ENCODE results near the gene HSPA1A. TPM values are rescaled to one million over a fixed set of nuclear protein-coding genes. Genes with fewer than 3 reads are reported as not detected.

Gene HSPA1A
- total and polyA plus RNA-seq, 9 of the 15 experiments (the other 6 are each of a cell fraction or from before 2014, with no cell fraction given) = 2.2 to 273 (median 107) TPM

DNA sequence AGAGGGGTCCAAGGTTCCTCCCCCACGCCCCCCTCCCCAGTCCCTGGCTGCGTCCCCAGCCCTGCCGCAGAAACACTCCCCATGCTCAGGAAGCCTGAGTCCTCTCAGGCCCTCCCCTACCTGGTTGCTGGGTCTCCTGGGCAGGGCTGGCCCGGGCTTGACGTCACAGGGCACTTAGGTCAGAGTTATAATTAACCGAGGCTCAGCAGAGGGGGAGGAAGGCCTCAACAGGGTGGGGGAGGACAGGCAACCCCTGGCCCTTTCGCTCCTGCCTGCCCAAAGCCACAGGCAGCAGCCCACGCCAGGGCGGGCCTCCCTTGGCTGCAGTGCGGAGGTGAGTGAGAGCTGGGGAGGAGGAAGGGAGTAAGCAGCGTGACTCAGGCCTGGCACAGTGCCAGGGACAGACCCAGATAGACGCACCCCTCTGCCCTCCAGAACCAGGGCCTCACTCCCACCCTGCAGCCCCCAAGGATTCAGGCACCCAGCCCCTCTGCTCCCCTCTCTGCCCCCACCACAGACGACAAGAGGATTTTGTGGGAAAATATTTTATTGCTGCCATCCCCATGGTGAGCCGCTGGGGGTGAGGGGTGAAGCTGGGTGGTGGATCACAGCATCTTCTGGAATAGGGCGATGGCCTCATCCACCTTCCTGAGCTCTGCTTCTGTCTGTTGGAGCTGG, 38.2 kb upstream of the HSPA1A start, which contains the start of gene VWA7 (continued):
- TF ChIP-seq, protein P1, sequence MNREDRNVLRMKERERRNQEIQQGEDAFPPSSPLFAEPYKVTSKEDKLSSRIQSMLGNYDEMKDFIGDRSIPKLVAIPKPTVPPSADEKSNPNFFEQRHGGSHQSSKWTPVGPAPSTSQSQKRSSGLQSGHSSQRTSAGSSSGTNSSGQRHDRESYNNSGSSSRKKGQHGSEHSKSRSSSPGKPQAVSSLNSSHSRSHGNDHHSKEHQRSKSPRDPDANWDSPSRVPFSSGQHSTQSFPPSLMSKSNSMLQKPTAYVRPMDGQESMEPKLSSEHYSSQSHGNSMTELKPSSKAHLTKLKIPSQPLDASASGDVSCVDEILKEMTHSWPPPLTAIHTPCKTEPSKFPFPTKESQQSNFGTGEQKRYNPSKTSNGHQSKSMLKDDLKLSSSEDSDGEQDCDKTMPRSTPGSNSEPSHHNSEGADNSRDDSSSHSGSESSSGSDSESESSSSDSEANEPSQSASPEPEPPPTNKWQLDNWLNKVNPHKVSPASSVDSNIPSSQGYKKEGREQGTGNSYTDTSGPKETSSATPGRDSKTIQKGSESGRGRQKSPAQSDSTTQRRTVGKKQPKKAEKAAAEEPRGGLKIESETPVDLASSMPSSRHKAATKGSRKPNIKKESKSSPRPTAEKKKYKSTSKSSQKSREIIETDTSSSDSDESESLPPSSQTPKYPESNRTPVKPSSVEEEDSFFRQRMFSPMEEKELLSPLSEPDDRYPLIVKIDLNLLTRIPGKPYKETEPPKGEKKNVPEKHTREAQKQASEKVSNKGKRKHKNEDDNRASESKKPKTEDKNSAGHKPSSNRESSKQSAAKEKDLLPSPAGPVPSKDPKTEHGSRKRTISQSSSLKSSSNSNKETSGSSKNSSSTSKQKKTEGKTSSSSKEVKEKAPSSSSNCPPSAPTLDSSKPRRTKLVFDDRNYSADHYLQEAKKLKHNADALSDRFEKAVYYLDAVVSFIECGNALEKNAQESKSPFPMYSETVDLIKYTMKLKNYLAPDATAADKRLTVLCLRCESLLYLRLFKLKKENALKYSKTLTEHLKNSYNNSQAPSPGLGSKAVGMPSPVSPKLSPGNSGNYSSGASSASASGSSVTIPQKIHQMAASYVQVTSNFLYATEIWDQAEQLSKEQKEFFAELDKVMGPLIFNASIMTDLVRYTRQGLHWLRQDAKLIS (CRISPR knock-in tag; IDR thresholded peaks at IDR 0.05) = 0 out of 2 replicates have a peak, but pooled peaks have one; percentile 43
- TF ChIP-seq NFIX (CRISPR knock-in tag; IDR thresholded peaks at IDR 0.05; ENCODE audit: low read depth) (peak; percentile 100), SMARCA5 (IDR thresholded peaks at IDR 0.05) (0 out of 2 replicates have a peak, but pooled peaks have one; percentile 18), MIER1 (IDR thresholded peaks at IDR 0.05; ENCODE audit: low read depth) (no peak), HDAC1 (IDR thresholded peaks at IDR 0.05) (peak in 1 of 2 experiments; percentile 96; a peak in 2 of 4 replicates), ZNF165 (CRISPR knock-in tag; IDR thresholded peaks at IDR 0.05; ENCODE audit: borderline replicate concordance) (no peak; the same call in 1 of the 2 replicates), SIRT6 (IDR thresholded peaks at IDR 0.05; ENCODE audit: low read depth, low read length) (no peak), OTX1 (CRISPR knock-in tag; IDR thresholded peaks at IDR 0.05) (peak; percentile 78), BRD9 (IDR thresholded peaks at IDR 0.05; ENCODE audit: low read depth, partially characterized antibody) (peak; percentile 89), ZC3H11A (IDR thresholded peaks at IDR 0.05; ENCODE audit: low read depth, low read length) (no peak; the same call in 1 of the 2 replicates), BCL6 (CRISPR knock-in tag; IDR thresholded peaks at IDR 0.05) (0 out of 2 replicates have a peak, but pooled peaks have one; percentile 38), SRSF7 (optimal IDR thresholded peaks at IDR 0.05; ENCODE audit: low read depth, low read length) (no peak), NELFE (IDR thresholded peaks at IDR 0.05; ENCODE audit: insufficient read depth, insufficient read length) (no peak)
- TF ChIP-seq, protein P2, sequence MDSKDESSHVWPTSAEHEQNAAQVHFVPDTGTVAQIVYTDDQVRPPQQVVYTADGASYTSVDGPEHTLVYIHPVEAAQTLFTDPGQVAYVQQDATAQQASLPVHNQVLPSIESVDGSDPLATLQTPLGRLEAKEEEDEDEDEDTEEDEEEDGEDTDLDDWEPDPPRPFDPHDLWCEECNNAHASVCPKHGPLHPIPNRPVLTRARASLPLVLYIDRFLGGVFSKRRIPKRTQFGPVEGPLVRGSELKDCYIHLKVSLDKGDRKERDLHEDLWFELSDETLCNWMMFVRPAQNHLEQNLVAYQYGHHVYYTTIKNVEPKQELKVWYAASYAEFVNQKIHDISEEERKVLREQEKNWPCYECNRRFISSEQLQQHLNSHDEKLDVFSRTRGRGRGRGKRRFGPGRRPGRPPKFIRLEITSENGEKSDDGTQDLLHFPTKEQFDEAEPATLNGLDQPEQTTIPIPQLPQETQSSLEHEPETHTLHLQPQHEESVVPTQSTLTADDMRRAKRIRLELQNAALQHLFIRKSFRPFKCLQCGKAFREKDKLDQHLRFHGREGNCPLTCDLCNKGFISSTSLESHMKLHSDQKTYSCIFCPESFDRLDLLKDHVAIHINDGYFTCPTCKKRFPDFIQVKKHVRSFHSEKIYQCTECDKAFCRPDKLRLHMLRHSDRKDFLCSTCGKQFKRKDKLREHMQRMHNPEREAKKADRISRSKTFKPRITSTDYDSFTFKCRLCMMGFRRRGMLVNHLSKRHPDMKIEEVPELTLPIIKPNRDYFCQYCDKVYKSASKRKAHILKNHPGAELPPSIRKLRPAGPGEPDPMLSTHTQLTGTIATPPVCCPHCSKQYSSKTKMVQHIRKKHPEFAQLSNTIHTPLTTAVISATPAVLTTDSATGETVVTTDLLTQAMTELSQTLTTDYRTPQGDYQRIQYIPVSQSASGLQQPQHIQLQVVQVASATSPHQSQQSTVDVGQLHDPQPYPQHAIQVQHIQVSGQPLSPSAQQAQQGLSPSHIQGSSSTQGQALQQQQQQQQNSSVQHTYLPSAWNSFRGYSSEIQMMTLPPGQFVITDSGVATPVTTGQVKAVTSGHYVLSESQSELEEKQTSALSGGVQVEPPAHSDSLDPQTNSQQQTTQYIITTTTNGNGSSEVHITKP (IDR thresholded peaks at IDR 0.05; ENCODE audit: partially characterized antibody) = peak; percentile 95
- TF ChIP-seq, protein P3, sequence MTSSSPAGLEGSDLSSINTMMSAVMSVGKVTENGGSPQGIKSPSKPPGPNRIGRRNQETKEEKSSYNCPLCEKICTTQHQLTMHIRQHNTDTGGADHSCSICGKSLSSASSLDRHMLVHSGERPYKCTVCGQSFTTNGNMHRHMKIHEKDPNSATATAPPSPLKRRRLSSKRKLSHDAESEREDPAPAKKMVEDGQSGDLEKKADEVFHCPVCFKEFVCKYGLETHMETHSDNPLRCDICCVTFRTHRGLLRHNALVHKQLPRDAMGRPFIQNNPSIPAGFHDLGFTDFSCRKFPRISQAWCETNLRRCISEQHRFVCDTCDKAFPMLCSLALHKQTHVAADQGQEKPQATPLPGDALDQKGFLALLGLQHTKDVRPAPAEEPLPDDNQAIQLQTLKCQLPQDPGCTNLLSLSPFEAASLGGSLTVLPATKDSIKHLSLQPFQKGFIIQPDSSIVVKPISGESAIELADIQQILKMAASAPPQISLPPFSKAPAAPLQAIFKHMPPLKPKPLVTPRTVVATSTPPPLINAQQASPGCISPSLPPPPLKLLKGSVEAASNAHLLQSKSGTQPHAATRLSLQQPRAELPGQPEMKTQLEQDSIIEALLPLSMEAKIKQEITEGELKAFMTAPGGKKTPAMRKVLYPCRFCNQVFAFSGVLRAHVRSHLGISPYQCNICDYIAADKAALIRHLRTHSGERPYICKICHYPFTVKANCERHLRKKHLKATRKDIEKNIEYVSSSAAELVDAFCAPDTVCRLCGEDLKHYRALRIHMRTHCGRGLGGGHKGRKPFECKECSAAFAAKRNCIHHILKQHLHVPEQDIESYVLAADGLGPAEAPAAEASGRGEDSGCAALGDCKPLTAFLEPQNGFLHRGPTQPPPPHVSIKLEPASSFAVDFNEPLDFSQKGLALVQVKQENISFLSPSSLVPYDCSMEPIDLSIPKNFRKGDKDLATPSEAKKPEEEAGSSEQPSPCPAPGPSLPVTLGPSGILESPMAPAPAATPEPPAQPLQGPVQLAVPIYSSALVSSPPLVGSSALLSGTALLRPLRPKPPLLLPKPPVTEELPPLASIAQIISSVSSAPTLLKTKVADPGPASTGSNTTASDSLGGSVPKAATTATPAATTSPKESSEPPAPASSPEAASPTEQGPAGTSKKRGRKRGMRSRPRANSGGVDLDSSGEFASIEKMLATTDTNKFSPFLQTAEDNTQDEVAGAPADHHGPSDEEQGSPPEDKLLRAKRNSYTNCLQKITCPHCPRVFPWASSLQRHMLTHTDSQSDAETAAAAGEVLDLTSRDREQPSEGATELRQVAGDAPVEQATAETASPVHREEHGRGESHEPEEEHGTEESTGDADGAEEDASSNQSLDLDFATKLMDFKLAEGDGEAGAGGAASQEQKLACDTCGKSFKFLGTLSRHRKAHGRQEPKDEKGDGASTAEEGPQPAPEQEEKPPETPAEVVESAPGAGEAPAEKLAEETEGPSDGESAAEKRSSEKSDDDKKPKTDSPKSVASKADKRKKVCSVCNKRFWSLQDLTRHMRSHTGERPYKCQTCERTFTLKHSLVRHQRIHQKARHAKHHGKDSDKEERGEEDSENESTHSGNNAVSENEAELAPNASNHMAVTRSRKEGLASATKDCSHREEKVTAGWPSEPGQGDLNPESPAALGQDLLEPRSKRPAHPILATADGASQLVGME (CRISPR knock-in tag; IDR thresholded peaks at IDR 0.05) = no peak
